ENCODE measurements around the gene ADAMTS17.

ADAMTS17 gene

GRCh38 chr15:100061944-100062343 lies 279.8 kb downstream of the ADAMTS17 start:
- DNase-seq, result no peak

GRCh38 chr15:100060276-100060926 lies 281.4 kb downstream of the ADAMTS17 start:
- no peak for DNase-seq

- no peak for DNase-seq
Measured at GRCh38 chr15:100059521-100059920, 282.3 kb downstream of the ADAMTS17 start.

GRCh38 chr15:100059094-100059493 lies 282.7 kb downstream of the ADAMTS17 start:
- no peak for DNase-seq

GRCh38 chr15:100058458-100058857 lies 283.3 kb downstream of the ADAMTS17 start:
- no peak for DNase-seq

GRCh38 chr15:100057281-100057680 lies 284.5 kb downstream of the ADAMTS17 start:
- no peak for DNase-seq

- no peak for DNase-seq
Measured at GRCh38 chr15:100056411-100057072, 285.2 kb downstream of the ADAMTS17 start.

GRCh38 chr15:100055821-100056220 lies 286.0 kb downstream of the ADAMTS17 start:
- no peak for DNase-seq

- no peak for DNase-seq
Measured at GRCh38 chr15:100054539-100054938, 287.2 kb downstream of the ADAMTS17 start.

- no peak for DNase-seq
Measured at GRCh38 chr15:100053474-100054121, 288.2 kb downstream of the ADAMTS17 start.

GRCh38 chr15:100052716-100053473 lies 288.9 kb downstream of the ADAMTS17 start:
- no peak for DNase-seq

- DNase-seq, result peak in 1 of 3 donors; percentile 11
Measured at GRCh38 chr15:100050877-100051786, 290.6 kb downstream of the ADAMTS17 start.

GRCh38 chr15:100049936-100050876 lies 291.6 kb downstream of the ADAMTS17 start:
- no peak for DNase-seq

- no peak for DNase-seq
Measured at GRCh38 chr15:100049483-100049882, 292.3 kb downstream of the ADAMTS17 start.

- no peak for DNase-seq
Measured at GRCh38 chr15:100048736-100049135, 293.0 kb downstream of the ADAMTS17 start.

- no peak for DNase-seq
Measured at GRCh38 chr15:100043692-100044091, 298.1 kb downstream of the ADAMTS17 start.

- peak in 1 of 3 donors; percentile 27 for DNase-seq
Measured at GRCh38 chr15:100043068-100043641, 298.6 kb downstream of the ADAMTS17 start.

GRCh38 chr15:100042558-100042957 lies 299.2 kb downstream of the ADAMTS17 start:
- peak in 2 of 3 donors; percentile 19 to 53 for DNase-seq

GRCh38 chr15:100041127-100041828 lies 300.5 kb downstream of the ADAMTS17 start:
- no peak for DNase-seq

GRCh38 chr15:100039994-100040393 lies 301.8 kb downstream of the ADAMTS17 start:
- no peak for DNase-seq

All from suppressor macrophage treated with lipopolysaccharide for 1 hour (primary cell).